Esophagus muscularis mucosa (tissue), 3 donors: ENCODE results near the gene TPO.

Experiments used
- CTCF ChIP-seq, 3 experiments: fragments of 200-600 bp in 2 of 3; fragments of 450-650 bp in 1 of 3; sonication (generic) in 2 of 3; IDR thresholded peaks; one replicate each; pipeline ENCODE4 v1.5.1; 2017 to 2019; ENCODE audit warnings: antibody characterized with exemption in 3 of 3, mild to moderate bottlenecking in 2 of 3, moderate library complexity in 1 of 3
- POLR2A ChIP-seq: fragments of 450-650 bp; IDR thresholded peaks from one replicate; pipeline ENCODE4 v1.6.1; 2017; ENCODE audit warnings: antibody characterized with exemption, moderate library complexity, mild to moderate bottlenecking, low read depth
- POLR2AphosphoS5 ChIP-seq, 2 donors: sonication (generic); formaldehyde crosslinking; IDR thresholded peaks; one replicate each; pipeline ENCODE4 v1.6.1; 2017; ENCODE audit warnings: antibody characterized with exemption in 2 of 2

- TF ChIP-seq CTCF (IDR thresholded peaks at IDR 0.05) (no peak), POLR2A (no peak), POLR2AphosphoS5 (IDR thresholded peaks at IDR 0.05) (no peak)
Measured at GRCh38 chr2:1497122-1497611, 83.9 kb downstream of the TPO start.
